Stimulated activated CD4-positive, alpha-beta T cell treated with anti-CD3 and anti-CD28 coated beads, Interleukin-15, amount 100 ng/mL, for 24 hours (primary cell): ENCODE measurements around the gene ADAT3.
A peak's percentile ranks its signal among the peaks of the same experiment; 100 is the strongest.
"Not testable (repeated sequence)": the region's sequence is repeated elsewhere in the genome, so short reads cannot be mapped to it uniquely, and the experiment has no call there.

Source experiments
- DNase-seq: peaks from one replicate; pipeline ENCODE4 v3.0.0-alpha.2; 2020

ADAT3 gene

GRCh38 chr19:1867349-1867724, 37.9 kb upstream of the ADAT3 start:
- DNase-seq: no peak

- no peak for DNase-seq
Measured at GRCh38 chr19:1868971-1869370, 36.2 kb upstream of the ADAT3 start.

GRCh38 chr19:1871140-1871597, 34.0 kb upstream of the ADAT3 start:
- DNase-seq: no peak

GRCh38 chr19:1871630-1872029, 33.6 kb upstream of the ADAT3 start:
- no peak for DNase-seq

- no peak for DNase-seq
Measured at GRCh38 chr19:1872807-1873523, 32.2 kb upstream of the ADAT3 start.

- DNase-seq: no peak
Measured at GRCh38 chr19:1873524-1874473, 31.4 kb upstream of the ADAT3 start.

GRCh38 chr19:1874554-1875185, 30.5 kb upstream of the ADAT3 start:
- no peak for DNase-seq

GRCh38 chr19:1875265-1875645, 29.9 kb upstream of the ADAT3 start:
- not testable (repeated sequence) for DNase-seq

- DNase-seq: peak; percentile 94
Measured at GRCh38 chr19:1875646-1876495, 29.3 kb upstream of the ADAT3 start.

- DNase-seq: not testable (repeated sequence)
Measured at GRCh38 chr19:1876496-1877279, 28.5 kb upstream of the ADAT3 start.

GRCh38 chr19:1877280-1877660, 27.9 kb upstream of the ADAT3 start:
- DNase-seq: not testable (repeated sequence)

- not testable (repeated sequence) for DNase-seq
Measured at GRCh38 chr19:1878583-1878982, 26.6 kb upstream of the ADAT3 start.

GRCh38 chr19:1879982-1880381, 25.2 kb upstream of the ADAT3 start:
- DNase-seq: not testable (repeated sequence)

GRCh38 chr19:1880611-1881392, 24.4 kb upstream of the ADAT3 start:
- no peak for DNase-seq

- DNase-seq: not testable (repeated sequence)
Measured at GRCh38 chr19:1881393-1882088, 23.7 kb upstream of the ADAT3 start.

- peak; percentile 80 for DNase-seq
Measured at GRCh38 chr19:1882089-1882785, 23.0 kb upstream of the ADAT3 start.

- no peak for DNase-seq
Measured at GRCh38 chr19:1882786-1883692, 22.2 kb upstream of the ADAT3 start.

GRCh38 chr19:1883784-1884183, 21.4 kb upstream of the ADAT3 start:
- no peak for DNase-seq
